ENCODE measurements around the gene SURF4. TPM values are rescaled to one million over a fixed set of nuclear protein-coding genes. Genes with fewer than 3 reads are reported as not detected.
A peak's percentile ranks its signal among the peaks of the same experiment; 100 is the strongest.

SURF4 gene
- total RNA-seq, 4 donors from 2014 or later = 89.4 to 205 (median 147) TPM

GRCh38 chr9:133346021-133346785 is 29.7 kb downstream of the SURF4 start:
- WGBS, 2 donors (ENCODE audit: low coverage in 1 of 2) = 74% methylated on average over 15 of the region's 15 CpGs; no CpG with 5 or more reads in 1 of the 2 donors
- in situ Hi-C loops (cut with MboI; ENCODE audit: low pct_ligation_motif_present in 1 of 4, low pct_unique_long_range_greater_than_20kb in 1 of 4, low sequenced_read_pairs in 3 of 4) = loop anchor here in 1 of 4 donors (25.0 kb wide), 1 partner anchor 309 kb away; the partner anchor contains the start of gene GTF3C5

DNA sequence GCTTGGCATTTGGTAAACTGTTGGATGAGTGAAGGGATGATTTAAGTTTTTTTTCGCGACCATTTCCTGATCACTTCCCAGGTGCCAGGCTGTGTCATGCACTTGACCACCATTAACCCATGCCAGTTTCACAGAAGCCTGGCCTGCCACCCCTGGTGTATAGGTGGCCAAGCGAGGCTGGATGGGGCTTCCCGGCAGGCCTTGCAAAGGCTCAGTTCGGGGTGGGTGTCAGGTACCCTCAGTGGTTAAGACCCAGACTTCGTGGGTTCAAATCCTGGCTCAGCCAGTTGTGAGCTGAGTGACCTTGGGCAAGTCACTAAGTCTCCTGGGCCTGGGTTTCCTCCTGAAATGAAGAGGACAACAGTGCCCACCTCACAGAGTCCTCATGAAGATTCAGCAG is 30.3 kb downstream of the SURF4 start:
- 92% methylated on average over 6 of the region's 6 CpGs; no CpG with 5 or more reads in 1 of the 2 donors for WGBS, 2 donors (ENCODE audit: low coverage in 1 of 2)
- DNase-seq = no peak
- no peaks in the 10 kb centered on the region for H3K27me3 ChIP-seq
- intact Hi-C loops (cut with DNase I; ENCODE audit: low total_unique reads) (no loop called here), in situ Hi-C loops (cut with MboI; ENCODE audit: low pct_ligation_motif_present in 1 of 4, low pct_unique_long_range_greater_than_20kb in 1 of 4, low sequenced_read_pairs in 3 of 4) (loop anchor here in 1 of 4 donors (25.0 kb wide), 1 partner anchor 308 kb away; the partner anchor contains the start of gene GTF3C5)
- H3K9me3 ChIP-seq = no peaks in the 10 kb centered on the region
- no peak for TF ChIP-seq EP300 (IDR thresholded peaks at IDR 0.05; ENCODE audit: low read depth)
- TF ChIP-seq, protein P1, sequence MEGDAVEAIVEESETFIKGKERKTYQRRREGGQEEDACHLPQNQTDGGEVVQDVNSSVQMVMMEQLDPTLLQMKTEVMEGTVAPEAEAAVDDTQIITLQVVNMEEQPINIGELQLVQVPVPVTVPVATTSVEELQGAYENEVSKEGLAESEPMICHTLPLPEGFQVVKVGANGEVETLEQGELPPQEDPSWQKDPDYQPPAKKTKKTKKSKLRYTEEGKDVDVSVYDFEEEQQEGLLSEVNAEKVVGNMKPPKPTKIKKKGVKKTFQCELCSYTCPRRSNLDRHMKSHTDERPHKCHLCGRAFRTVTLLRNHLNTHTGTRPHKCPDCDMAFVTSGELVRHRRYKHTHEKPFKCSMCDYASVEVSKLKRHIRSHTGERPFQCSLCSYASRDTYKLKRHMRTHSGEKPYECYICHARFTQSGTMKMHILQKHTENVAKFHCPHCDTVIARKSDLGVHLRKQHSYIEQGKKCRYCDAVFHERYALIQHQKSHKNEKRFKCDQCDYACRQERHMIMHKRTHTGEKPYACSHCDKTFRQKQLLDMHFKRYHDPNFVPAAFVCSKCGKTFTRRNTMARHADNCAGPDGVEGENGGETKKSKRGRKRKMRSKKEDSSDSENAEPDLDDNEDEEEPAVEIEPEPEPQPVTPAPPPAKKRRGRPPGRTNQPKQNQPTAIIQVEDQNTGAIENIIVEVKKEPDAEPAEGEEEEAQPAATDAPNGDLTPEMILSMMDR (IDR thresholded peaks at IDR 0.05) = no peak
- no peak for TF ChIP-seq POLR2A (IDR thresholded peaks at IDR 0.05)
- no peak overlapping the region for H3K27ac ChIP-seq
- peaks cover 0 to 20% (median 8%) of the 10 kb centered on the region in 4 donors for H3K36me3 ChIP-seq
- no peak overlapping the region for H3K4me3 ChIP-seq
- peaks cover 17 to 29% (median 25%) of the 10 kb centered on the region in 4 donors for H3K4me1 ChIP-seq

More at GRCh38 chr9:133346021-133346785, 29.7 kb downstream of the SURF4 start:
- H3K4me3 ChIP-seq = peak overlapping the region in 2 of 4 donors; percentile 98
- TF ChIP-seq POLR2AphosphoS5 (IDR thresholded peaks at IDR 0.05) = no peak
- no peak for TF ChIP-seq POLR2A (IDR thresholded peaks at IDR 0.05)
- TF ChIP-seq EP300 (IDR thresholded peaks at IDR 0.05; ENCODE audit: low read depth) = no peak
- TF ChIP-seq, protein P1 (IDR thresholded peaks at IDR 0.05) = no peak
- peaks cover 17 to 29% (median 25%) of the 10 kb centered on the region in 4 donors for H3K4me1 ChIP-seq
- H3K36me3 ChIP-seq = peaks cover 0 to 25% (median 10%) of the 10 kb centered on the region in 4 donors
- peak overlapping the region; percentile 93 to 97 (median 94) for H3K27ac ChIP-seq
- H3K27me3 ChIP-seq = no peaks in the 10 kb centered on the region
- no peaks in the 10 kb centered on the region for H3K9me3 ChIP-seq
- DNase-seq = no peak
- intact Hi-C loops (cut with DNase I; ENCODE audit: low total_unique reads) = no loop called here

GRCh38 chr9:133344979-133345378 is 30.9 kb downstream of the SURF4 start:
- Histone ChIP-seq H3K36me3 (peaks cover 0 to 14% (median 4%) of the 10 kb centered on the region in 4 donors), H3K9me3 (no peaks in the 10 kb centered on the region), H3K27ac (no peak overlapping the region), H3K4me1 (peaks cover 17 to 28% (median 24%) of the 10 kb centered on the region in 4 donors), H3K27me3 (no peaks in the 10 kb centered on the region), H3K4me3 (no peak overlapping the region)
- WGBS, 2 donors (ENCODE audit: low coverage in 1 of 2) = 97% methylated on average over 12 of the region's 12 CpGs; no CpG with 5 or more reads in 1 of the 2 donors
- no peak for TF ChIP-seq EP300 (IDR thresholded peaks at IDR 0.05; ENCODE audit: low read depth)
- no peak for TF ChIP-seq POLR2A (IDR thresholded peaks at IDR 0.05)
- TF ChIP-seq, protein P1 (IDR thresholded peaks at IDR 0.05) = no peak
- no peak for TF ChIP-seq POLR2AphosphoS5 (IDR thresholded peaks at IDR 0.05)
- DNase-seq = no peak
- intact Hi-C loops (cut with DNase I; ENCODE audit: low total_unique reads) (no loop called here), in situ Hi-C loops (cut with MboI; ENCODE audit: low pct_ligation_motif_present in 1 of 4, low pct_unique_long_range_greater_than_20kb in 1 of 4, low sequenced_read_pairs in 3 of 4) (loop anchor here in 1 of 4 donors (25.0 kb wide), 1 partner anchor 308 kb away; the partner anchor contains the start of gene GTF3C5)

GRCh38 chr9:133344071-133344470 is 31.8 kb downstream of the SURF4 start:
- Histone ChIP-seq H3K27me3 (no peaks in the 10 kb centered on the region), H3K4me1 (peaks cover 10 to 19% (median 15%) of the 10 kb centered on the region in 4 donors), H3K36me3 (peaks cover 0 to 10% (median 3%) of the 10 kb centered on the region in 4 donors), H3K4me3 (no peak overlapping the region), H3K27ac (no peak overlapping the region), H3K9me3 (no peaks in the 10 kb centered on the region)
- in situ Hi-C loops (cut with MboI; ENCODE audit: low pct_ligation_motif_present in 1 of 4, low pct_unique_long_range_greater_than_20kb in 1 of 4, low sequenced_read_pairs in 3 of 4) = loop anchor here in 1 of 4 donors (25.0 kb wide), 1 partner anchor 307 kb away; the partner anchor contains the start of gene GTF3C5
- 93% methylated on average over 16 of the region's 19 CpGs; no CpG with 5 or more reads in 1 of the 2 donors for WGBS, 2 donors (ENCODE audit: low coverage in 1 of 2)
- TF ChIP-seq POLR2A (IDR thresholded peaks at IDR 0.05) (no peak), POLR2AphosphoS5 (IDR thresholded peaks at IDR 0.05) (no peak), EP300 (IDR thresholded peaks at IDR 0.05; ENCODE audit: low read depth) (no peak)
- TF ChIP-seq, protein P1 (IDR thresholded peaks at IDR 0.05) = no peak
- intact Hi-C loops (cut with DNase I; ENCODE audit: low total_unique reads) = no loop called here
- DNase-seq = no peak

Data from transverse colon (tissue), 4 donors.